Vagina (tissue), 2 donors: ENCODE results near the gene UBE2O.

Source experiments
- CTCF ChIP-seq, 3 experiments: fragments of 450-650 bp in 2 of 3; fragments of 200-600 bp in 1 of 3; sonication (generic) in 1 of 3; IDR thresholded peaks; one replicate each; pipeline ENCODE4 v1.5.1; 2017 to 2019; ENCODE audit warnings: antibody characterized with exemption in 3 of 3, mild to moderate bottlenecking in 2 of 3, moderate library complexity in 2 of 3
- POLR2A ChIP-seq, 2 donors: fragments of 450-650 bp; IDR thresholded peaks; one replicate each; pipeline ENCODE4 v1.6.1; 2017; ENCODE audit warnings: antibody characterized with exemption in 2 of 2, mild to moderate bottlenecking in 2 of 2, moderate library complexity in 2 of 2
- POLR2AphosphoS5 ChIP-seq, 2 donors: sonication (generic); formaldehyde crosslinking; IDR thresholded peaks; one replicate each; pipeline ENCODE4 v1.9.0; 2017; ENCODE audit warnings: antibody characterized with exemption in 2 of 2, mild to moderate bottlenecking in 2 of 2, low read depth in 1 of 2; ENCODE audit not compliant: insufficient read depth in 1 of 2

GRCh38 chr17:76369379-76369778 is 83.6 kb downstream of the UBE2O start:
- no peak for TF ChIP-seq POLR2AphosphoS5 (IDR thresholded peaks at IDR 0.05; ENCODE audit: insufficient read depth in 1 of 2, low read depth in 1 of 2)
- TF ChIP-seq POLR2A (IDR thresholded peaks at IDR 0.05): no peak
- TF ChIP-seq CTCF (IDR thresholded peaks at IDR 0.05): no peak
